PC-3 (cell line): ENCODE data around the gene ABHD6. TPM values are rescaled to one million over a fixed set of nuclear protein-coding genes. Genes with fewer than 3 reads are reported as not detected.

Experiments
- ATAC-seq: fragments of 200-7000 bp; cut with Tn5 transposase; 2 replicates; pipeline ENCODE4 v1.9.1; 2020; ENCODE audit warnings: mild to moderate bottlenecking, moderate library complexity
- BruUV-seq: library from RNA; stranded (reverse); fragments of 400-500 nt; replicated peaks from 2 replicates; lab custom pipeline; 2021; lab: Mats Ljungman, UMichigan
- CTCF ChIA-PET: fragments of 300-600 bp; sonication (Branson Sonifier 250); formaldehyde crosslinking; loops from one replicate; lab custom pipeline; 2022; ENCODE audit warnings: antibody characterized with exemption; lab: Charles Lee
- POLR2A ChIA-PET: fragments of 300-600 bp; sonication (Branson Sonifier 250); formaldehyde crosslinking; loops from one replicate; lab custom pipeline; 2022; ENCODE audit warnings: antibody characterized with exemption; ENCODE audit not compliant: unreplicated experiment; lab: Charles Lee
- DNase-seq: peaks from one replicate; pipeline ENCODE4 v3.0.0-alpha.2; 2015
- H2AFZ ChIP-seq: fragments of 300-600 bp; sonication (generic); 2 replicates; pipeline ENCODE4 v1.6.0; 2016; ENCODE audit warnings: antibody characterized with exemption, low read length
- H3F3A ChIP-seq: fragments of 300-600 bp; sonication (generic); one replicate; pipeline ENCODE4 v1.6.0; 2017; ENCODE audit warnings: antibody characterized with exemption, low read length, control low read depth, mild to moderate bottlenecking; ENCODE audit not compliant: unreplicated experiment
- H3K27ac ChIP-seq: fragments of 300-600 bp; sonication (generic); 2 replicates; pipeline ENCODE4 v1.5.1; 2016; ENCODE audit warnings: mild to moderate bottlenecking, low read length
- H3K27me3 ChIP-seq: fragments of 300-600 bp; sonication (generic); 2 replicates; pipeline ENCODE4 v1.6.1; 2016; ENCODE audit warnings: low read length, mixed read lengths
- H3K36me3 ChIP-seq: fragments of 300-600 bp; sonication (generic); 2 replicates; pipeline ENCODE4 v1.6.1; 2016; ENCODE audit warnings: low read depth, mixed run types, low read length, mixed read lengths
- H3K4me1 ChIP-seq: fragments of 300-600 bp; sonication (generic); 2 replicates; pipeline ENCODE4 v1.5.1; 2016; ENCODE audit warnings: low read length; ENCODE audit not compliant: insufficient read depth
- H3K4me2 ChIP-seq: fragments of 300-600 bp; sonication (generic); 2 replicates; pipeline ENCODE4 v1.6.0; 2016; ENCODE audit warnings: low read length
- H3K4me3 ChIP-seq: fragments of 300-600 bp; sonication (generic); 2 replicates; pipeline ENCODE4 v1.5.1; 2016; ENCODE audit warnings: mild to moderate bottlenecking, low read length, mixed read lengths
- H3K79me2 ChIP-seq: fragments of 300-600 bp; sonication (generic); 2 replicates; pipeline ENCODE4 v1.6.1; 2017; ENCODE audit warnings: low read length, mixed read lengths
- H3K9ac ChIP-seq: fragments of 300-600 bp; sonication (generic); 2 replicates; pipeline ENCODE4 v1.6.0; 2016; ENCODE audit warnings: mild to moderate bottlenecking, low read length
- H3K9me2 ChIP-seq: fragments of 300-600 bp; sonication (generic); replicated peaks from 2 replicates; pipeline ENCODE4 v1.6.1; 2016; ENCODE audit warnings: mixed run types, low read length, mixed read lengths
- H3K9me3 ChIP-seq: fragments of 300-600 bp; sonication (generic); 2 replicates; pipeline ENCODE4 v1.6.1; 2016; ENCODE audit warnings: low read length, mixed read lengths
- H4K20me1 ChIP-seq: fragments of 300-600 bp; sonication (generic); 2 replicates; pipeline ENCODE4 v1.6.1; 2016; ENCODE audit warnings: low read length, mixed read lengths
- EZH2 ChIP-seq: fragments of 300-600 bp; sonication (generic); IDR thresholded peaks from one replicate; pipeline ENCODE4 v1.6.1; 2017; ENCODE audit warnings: antibody characterized with exemption, mild to moderate bottlenecking, low read length; ENCODE audit not compliant: unreplicated experiment
- EZH2phosphoT487 ChIP-seq: fragments of 300-600 bp; sonication (generic); IDR thresholded peaks from 2 replicates; pipeline ENCODE4 v1.6.1; 2018; ENCODE audit warnings: mild to moderate bottlenecking, antibody characterized with exemption, low read length, borderline replicate concordance
- intact Hi-C: fragments of 100-400 bp; cut with micrococcal nuclease; formaldehyde crosslinking; loops from 2 replicates; pipeline ENCODE4 v1.9.0; 2023
- total RNA-seq: library from RNA; depleted of rRNA; stranded (reverse); fragments of >200 nt; gene quantifications from 2 replicates; pipeline ENCODE4 v1.2.3, GENCODE V29; 2014
- TF ChIP-seq, protein P1 (sequence below): fragments of 300-600 bp; sonication (generic); conservative IDR thresholded peaks from 2 replicates; pipeline ENCODE4 v1.5.1; 2017; ENCODE audit warnings: antibody characterized with exemption, low read depth, mild to moderate bottlenecking, low read length

Gene ABHD6
- total RNA-seq, 1 experiment from 2014 or later, result 13.4 TPM

DNA sequence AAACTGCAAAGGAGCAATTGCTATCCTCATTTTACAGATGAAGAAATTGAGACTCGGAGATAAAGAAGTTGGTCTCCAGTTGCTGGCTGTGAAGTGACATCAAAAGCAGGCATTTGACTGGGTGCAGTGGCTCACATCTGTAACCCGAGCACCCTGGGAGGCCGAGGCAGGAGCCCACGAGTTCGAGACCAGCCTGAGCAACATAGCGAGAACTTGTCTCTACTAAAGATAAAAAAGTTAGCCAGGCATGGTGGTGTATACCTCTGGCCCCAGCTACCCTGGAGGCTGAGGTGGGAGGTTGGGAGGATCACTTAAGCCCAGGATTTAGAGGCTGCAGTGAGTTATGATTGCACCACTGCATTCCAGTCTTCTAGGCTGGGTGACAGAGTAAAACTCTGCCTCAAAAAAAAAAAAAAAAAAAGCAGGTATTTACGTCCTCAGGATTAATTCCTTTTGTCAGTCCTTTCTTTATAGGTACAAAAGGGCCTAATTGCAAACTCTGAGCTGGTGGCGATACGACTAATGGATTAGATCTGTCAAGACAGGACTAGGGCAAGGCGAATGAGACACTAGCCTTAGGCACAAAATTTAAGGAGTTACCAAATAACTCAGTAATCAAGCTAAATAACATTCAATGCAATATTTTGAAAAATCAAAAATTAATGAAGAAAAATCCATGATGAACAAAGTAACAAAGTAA lies 20.9 kb upstream of the ABHD6 start:
- DNase-seq, result peak; percentile 24
- Histone ChIP-seq H3K4me1 (peaks cover 54% of the 10 kb centered on the region), H3K9me3 (no peaks in the 10 kb centered on the region), H3K36me3 (no peaks in the 10 kb centered on the region), H3K4me2 (peak overlapping the region; percentile 84), H3K9me2 (no peaks in the 10 kb centered on the region), H3K9ac (peak overlapping the region; percentile 70), H3K79me2 (no peaks in the 10 kb centered on the region), H3K27me3 (no peaks in the 10 kb centered on the region), H3K4me3 (peak overlapping the region; percentile 46; the same call in 1 of the 2 replicates), H2AFZ (no peak overlapping the region), H4K20me1 (no peaks in the 10 kb centered on the region), H3F3A (no peaks in the 10 kb centered on the region), H3K27ac (peak overlapping the region; percentile 82)
- ChIA-PET POLR2A (no interaction called here), CTCF (interaction anchor here (0.8 to 2.0 kb wide), 4 partner anchors 28 to 90 kb away, joined by 3 to 59 read pairs (median 10); partner anchors contain the start of genes HTD2 and RPP14)
- no peak for ATAC-seq
- intact Hi-C loops, result loop anchor here (1.0 to 5.0 kb wide), 5 partner anchors 29 to 84 kb away; no protein-coding TSS in a partner anchor
- BruUV-seq, result no TSS peak
- TF ChIP-seq EZH2 (no peak), EZH2phosphoT487 (no peak)
- TF ChIP-seq, protein P1, sequence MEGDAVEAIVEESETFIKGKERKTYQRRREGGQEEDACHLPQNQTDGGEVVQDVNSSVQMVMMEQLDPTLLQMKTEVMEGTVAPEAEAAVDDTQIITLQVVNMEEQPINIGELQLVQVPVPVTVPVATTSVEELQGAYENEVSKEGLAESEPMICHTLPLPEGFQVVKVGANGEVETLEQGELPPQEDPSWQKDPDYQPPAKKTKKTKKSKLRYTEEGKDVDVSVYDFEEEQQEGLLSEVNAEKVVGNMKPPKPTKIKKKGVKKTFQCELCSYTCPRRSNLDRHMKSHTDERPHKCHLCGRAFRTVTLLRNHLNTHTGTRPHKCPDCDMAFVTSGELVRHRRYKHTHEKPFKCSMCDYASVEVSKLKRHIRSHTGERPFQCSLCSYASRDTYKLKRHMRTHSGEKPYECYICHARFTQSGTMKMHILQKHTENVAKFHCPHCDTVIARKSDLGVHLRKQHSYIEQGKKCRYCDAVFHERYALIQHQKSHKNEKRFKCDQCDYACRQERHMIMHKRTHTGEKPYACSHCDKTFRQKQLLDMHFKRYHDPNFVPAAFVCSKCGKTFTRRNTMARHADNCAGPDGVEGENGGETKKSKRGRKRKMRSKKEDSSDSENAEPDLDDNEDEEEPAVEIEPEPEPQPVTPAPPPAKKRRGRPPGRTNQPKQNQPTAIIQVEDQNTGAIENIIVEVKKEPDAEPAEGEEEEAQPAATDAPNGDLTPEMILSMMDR, result no peak

DNA sequence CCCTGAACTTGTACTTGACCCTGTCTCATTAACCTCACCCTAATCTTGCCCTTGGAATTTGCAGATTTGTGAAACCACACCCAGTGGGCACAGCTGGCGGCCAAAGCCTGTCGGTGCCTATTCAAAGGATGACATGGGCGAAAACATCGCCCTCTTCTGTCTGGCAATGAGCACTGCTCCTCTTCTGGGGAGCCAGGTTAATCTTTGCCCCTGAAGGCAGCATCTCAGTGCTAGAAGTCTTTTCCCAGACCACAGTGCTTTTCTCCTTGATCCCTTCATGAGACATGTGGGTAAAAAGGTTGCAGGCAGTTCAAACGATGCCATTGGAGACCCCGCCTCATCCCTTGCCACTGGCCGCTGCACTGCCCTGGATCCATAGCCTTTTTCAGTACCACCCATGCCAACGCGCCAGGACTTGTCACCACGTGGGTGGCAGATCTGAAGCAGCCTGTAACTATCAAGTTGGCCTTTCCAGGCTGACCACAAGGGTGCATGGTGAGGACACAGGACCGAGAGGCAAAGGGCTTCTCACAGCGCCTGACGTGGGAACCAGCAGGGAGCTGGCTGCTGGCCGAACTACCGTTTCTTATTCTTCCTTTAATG lies 20.3 kb upstream of the ABHD6 start:
- Histone ChIP-seq H3K9me3 (no peaks in the 10 kb centered on the region), H3K36me3 (no peaks in the 10 kb centered on the region), H3K27me3 (no peaks in the 10 kb centered on the region), H3K9me2 (no peaks in the 10 kb centered on the region), H3K4me2 (peak overlapping the region; percentile 84), H3F3A (no peaks in the 10 kb centered on the region), H3K79me2 (no peaks in the 10 kb centered on the region), H3K27ac (peak overlapping the region; percentile 82), H4K20me1 (no peaks in the 10 kb centered on the region), H3K4me3 (peak overlapping the region; percentile 46; the same call in 1 of the 2 replicates), H3K4me1 (peaks cover 60% of the 10 kb centered on the region), H3K9ac (peak overlapping the region; percentile 70), H2AFZ (peak overlapping the region; percentile 78)
- peak; percentile 77 for ATAC-seq
- ChIA-PET POLR2A (interaction anchor here (1.0 kb wide), 1 partner anchor 29 kb away, joined by 3 read pairs; no protein-coding TSS in a partner anchor), CTCF (interaction anchor here (0.6 to 2.0 kb wide), 14 partner anchors 13 to 343 kb away, joined by 3 to 59 read pairs (median 4); partner anchors contain the start of genes HTD2 and RPP14)
- BruUV-seq, result no TSS peak
- TF ChIP-seq EZH2, result no peak
- TF ChIP-seq EZH2phosphoT487, result no peak
- TF ChIP-seq, protein P1, result peak; percentile 95
- peak; percentile 87 for DNase-seq
- intact Hi-C loops, result loop anchor here (1.0 to 5.0 kb wide), 5 partner anchors 30 to 83 kb away; no protein-coding TSS in a partner anchor
